ENCODE measurements around the gene CCDC152. TPM values are rescaled to one million over a fixed set of nuclear protein-coding genes. Genes with fewer than 3 reads are reported as not detected.
A peak's percentile ranks its signal among the peaks of the same experiment; 100 is the strongest.

CCDC152 gene
- polyA plus RNA-seq, 3 donors, result 0.09 to 0.18 (median 0.09) TPM

GRCh38 chr5:42760426-42760825 is 3.8 kb downstream of the CCDC152 start:
- Histone ChIP-seq H3K27ac (ENCODE audit: low read depth in 1 of 2, low read length in 2 of 2) (peak overlapping the region in 1 of 2 donors; percentile 1), H4K20me1 (ENCODE audit: insufficient read depth, low read length) (no peaks in the 10 kb centered on the region), H3K4me2 (replicated peaks; ENCODE audit: extremely low read depth, low read length, poor library complexity, severe bottlenecking) (peak overlapping the region; percentile 25), H3K27me3 (ENCODE audit: control insufficient read depth in 2 of 2, insufficient read depth in 2 of 2, low read length in 2 of 2) (no peaks in the 10 kb centered on the region), H3K9ac (ENCODE audit: insufficient read depth, low read length, poor library complexity, severe bottlenecking) (no peak overlapping the region), H3K36me3 (replicated peaks in 1 of 2; ENCODE audit: control insufficient read depth in 1 of 2, insufficient read depth in 2 of 2, low read length in 2 of 2) (no peaks in the 10 kb centered on the region), H3K4me1 (ENCODE audit: control insufficient read depth in 1 of 2, insufficient read depth in 2 of 2, low read length in 2 of 2) (peaks cover 20 to 36% of the 10 kb centered on the region in 2 donors), H2AFZ (ENCODE audit: insufficient read depth, low read depth, low read length, poor library complexity, severe bottlenecking) (no peak overlapping the region), H3K9me3 (replicated peaks in 1 of 2; ENCODE audit: control insufficient read depth in 1 of 2, insufficient read depth in 1 of 2, low read length in 2 of 2) (no peaks in the 10 kb centered on the region), H3K79me2 (ENCODE audit: insufficient read depth, low read length) (no peaks in the 10 kb centered on the region), H3K4me3 (replicated peaks in 1 of 3; ENCODE audit: low read depth in 2 of 3, low read length in 3 of 3) (no peak overlapping the region)
- H3K9me3 Mint-ChIP-seq, result peaks cover 0 to 3% (median 0%) of the 10 kb centered on the region in 7 donors
- H3K4me3 Mint-ChIP-seq, result peak overlapping the region in 1 of 2 donors; percentile 28
- H3K27me3 Mint-ChIP-seq (ENCODE audit: low read depth in 3 of 3), result peaks cover 0 to 2% (median 0%) of the 10 kb centered on the region in 3 donors
- H3K27ac Mint-ChIP-seq, result peak overlapping the region in 5 of 7 donors; percentile 9 to 72 (median 61)
- intact Hi-C loops (cut with micrococcal nuclease), result no loop called here
- H3K4me1 Mint-ChIP-seq, result peaks cover 31% of the 10 kb centered on the region
- WGBS (ENCODE audit: insufficient coverage), result no CpG with 5 or more reads among the region's 4 CpGs
- TF ChIP-seq, protein P1, sequence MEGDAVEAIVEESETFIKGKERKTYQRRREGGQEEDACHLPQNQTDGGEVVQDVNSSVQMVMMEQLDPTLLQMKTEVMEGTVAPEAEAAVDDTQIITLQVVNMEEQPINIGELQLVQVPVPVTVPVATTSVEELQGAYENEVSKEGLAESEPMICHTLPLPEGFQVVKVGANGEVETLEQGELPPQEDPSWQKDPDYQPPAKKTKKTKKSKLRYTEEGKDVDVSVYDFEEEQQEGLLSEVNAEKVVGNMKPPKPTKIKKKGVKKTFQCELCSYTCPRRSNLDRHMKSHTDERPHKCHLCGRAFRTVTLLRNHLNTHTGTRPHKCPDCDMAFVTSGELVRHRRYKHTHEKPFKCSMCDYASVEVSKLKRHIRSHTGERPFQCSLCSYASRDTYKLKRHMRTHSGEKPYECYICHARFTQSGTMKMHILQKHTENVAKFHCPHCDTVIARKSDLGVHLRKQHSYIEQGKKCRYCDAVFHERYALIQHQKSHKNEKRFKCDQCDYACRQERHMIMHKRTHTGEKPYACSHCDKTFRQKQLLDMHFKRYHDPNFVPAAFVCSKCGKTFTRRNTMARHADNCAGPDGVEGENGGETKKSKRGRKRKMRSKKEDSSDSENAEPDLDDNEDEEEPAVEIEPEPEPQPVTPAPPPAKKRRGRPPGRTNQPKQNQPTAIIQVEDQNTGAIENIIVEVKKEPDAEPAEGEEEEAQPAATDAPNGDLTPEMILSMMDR (IDR thresholded peaks at IDR 0.05), result no peak
- H3K36me3 Mint-ChIP-seq, result no peaks in the 10 kb centered on the region
- DNase-seq, result peak in 2 of 3 donors; percentile 8 to 16

- Histone ChIP-seq H3K9me3 (replicated peaks in 1 of 2; ENCODE audit: control insufficient read depth in 1 of 2, insufficient read depth in 1 of 2, low read length in 2 of 2) (no peaks in the 10 kb centered on the region), H3K27ac (ENCODE audit: low read depth in 1 of 2, low read length in 2 of 2) (peak overlapping the region in 1 of 2 donors; percentile 17), H3K27me3 (ENCODE audit: control insufficient read depth in 2 of 2, insufficient read depth in 2 of 2, low read length in 2 of 2) (no peaks in the 10 kb centered on the region), H3K4me3 (replicated peaks in 1 of 3; ENCODE audit: low read depth in 2 of 3, low read length in 3 of 3) (no peak overlapping the region), H3K79me2 (ENCODE audit: insufficient read depth, low read length) (no peaks in the 10 kb centered on the region), H3K9ac (ENCODE audit: insufficient read depth, low read length, poor library complexity, severe bottlenecking) (no peak overlapping the region), H3K36me3 (replicated peaks in 1 of 2; ENCODE audit: control insufficient read depth in 1 of 2, insufficient read depth in 2 of 2, low read length in 2 of 2) (no peaks in the 10 kb centered on the region), H3K4me2 (replicated peaks; ENCODE audit: extremely low read depth, low read length, poor library complexity, severe bottlenecking) (no peak overlapping the region), H2AFZ (ENCODE audit: insufficient read depth, low read depth, low read length, poor library complexity, severe bottlenecking) (no peak overlapping the region), H3K4me1 (ENCODE audit: control insufficient read depth in 1 of 2, insufficient read depth in 2 of 2, low read length in 2 of 2) (peaks cover 20 to 32% of the 10 kb centered on the region in 2 donors), H4K20me1 (ENCODE audit: insufficient read depth, low read length) (no peaks in the 10 kb centered on the region)
- Mint-ChIP-seq H3K27ac (peak overlapping the region in 1 of 7 donors; percentile 28), H3K9me3 (peaks cover 0 to 3% (median 0%) of the 10 kb centered on the region in 7 donors), H3K27me3 (ENCODE audit: low read depth in 3 of 3) (peaks cover 0 to 2% (median 0%) of the 10 kb centered on the region in 3 donors), H3K36me3 (no peaks in the 10 kb centered on the region), H3K4me1 (peaks cover 31% of the 10 kb centered on the region), H3K4me3 (no peak overlapping the region)
- intact Hi-C loops (cut with micrococcal nuclease), result no loop called here
- TF ChIP-seq, protein P1 (IDR thresholded peaks at IDR 0.05), result no peak
- DNase-seq, result peak in 1 of 3 donors; percentile 25
- no CpG with 5 or more reads among the region's 1 CpG for WGBS (ENCODE audit: insufficient coverage)
Measured at GRCh38 chr5:42761791-42762190, 5.2 kb downstream of the CCDC152 start.

Measured in CD14-positive monocyte (primary cell).